ENCODE data around the gene CEP68.
"Not testable (repeated sequence)": the region's sequence is repeated elsewhere in the genome, so short reads cannot be mapped to it uniquely, and the experiment has no call there.

The CEP68 gene

GRCh38 chr2:65081232-65081685 is 25.0 kb downstream of the CEP68 start:
- no peak for DNase-seq (ENCODE audit: low spot score)

GRCh38 chr2:65085148-65085547 is 28.9 kb downstream of the CEP68 start:
- no peak for DNase-seq (ENCODE audit: low spot score)

- DNase-seq (ENCODE audit: low spot score) = no peak
These were observed 36.6 kb downstream of the CEP68 start for GRCh38 chr2:65092791-65093190.

- DNase-seq (ENCODE audit: low spot score) = no peak
These were observed 37.0 kb downstream of the CEP68 start for GRCh38 chr2:65093211-65093610.

- no peak for DNase-seq (ENCODE audit: low spot score)
These were observed 40.7 kb downstream of the CEP68 start for GRCh38 chr2:65096948-65097347.

- DNase-seq (ENCODE audit: low spot score) = no peak
These were observed 41.6 kb downstream of the CEP68 start for GRCh38 chr2:65097844-65098243.

- DNase-seq (ENCODE audit: low spot score) = no peak
These were observed 42.5 kb downstream of the CEP68 start for GRCh38 chr2:65098741-65099140.

- DNase-seq (ENCODE audit: low spot score) = no peak
These were observed 44.9 kb downstream of the CEP68 start for GRCh38 chr2:65101071-65101470.

GRCh38 chr2:65103013-65103715 is 46.9 kb downstream of the CEP68 start:
- no peak for DNase-seq (ENCODE audit: low spot score)

GRCh38 chr2:65107530-65107929 is 51.3 kb downstream of the CEP68 start:
- no peak for DNase-seq (ENCODE audit: low spot score)

GRCh38 chr2:65108780-65109179 is 52.6 kb downstream of the CEP68 start:
- DNase-seq (ENCODE audit: low spot score) = no peak

- DNase-seq (ENCODE audit: low spot score) = no peak
These were observed 56.4 kb downstream of the CEP68 start for GRCh38 chr2:65112633-65113032.

GRCh38 chr2:65113229-65113628 is 57.0 kb downstream of the CEP68 start:
- no peak for DNase-seq (ENCODE audit: low spot score)

GRCh38 chr2:65113816-65114215 is 57.6 kb downstream of the CEP68 start:
- no peak for DNase-seq (ENCODE audit: low spot score)

GRCh38 chr2:65114921-65115320 is 58.7 kb downstream of the CEP68 start:
- DNase-seq (ENCODE audit: low spot score) = no peak

- no peak for DNase-seq (ENCODE audit: low spot score)
These were observed 60.4 kb downstream of the CEP68 start for GRCh38 chr2:65116645-65117044.

- no peak for DNase-seq (ENCODE audit: low spot score)
These were observed 64.9 kb downstream of the CEP68 start for GRCh38 chr2:65120990-65121693.

- no peak for DNase-seq (ENCODE audit: low spot score)
These were observed 66.1 kb downstream of the CEP68 start for GRCh38 chr2:65122313-65122712.

- DNase-seq (ENCODE audit: low spot score) = not testable (repeated sequence)
These were observed 69.2 kb downstream of the CEP68 start for GRCh38 chr2:65125457-65125856.

GRCh38 chr2:65128297-65129190 is 72.3 kb downstream of the CEP68 start:
- peak; percentile 49 for DNase-seq (ENCODE audit: low spot score)

- peak; percentile 19 for DNase-seq (ENCODE audit: low spot score)
These were observed 73.1 kb downstream of the CEP68 start for GRCh38 chr2:65129286-65129825.
